Right kidney (tissue), 1 donor: Measurements from ENCODE around the gene OR10G3.

Source experiments
- DNase-seq: peaks from one replicate; pipeline ENCODE4 v3.0.0-alpha.2; 2016

Gene OR10G3

GRCh38 chr14:21535545-21536417 is 44.1 kb downstream of the OR10G3 start:
- no peak for DNase-seq

- no peak for DNase-seq
Measured at GRCh38 chr14:21534576-21534975, 45.3 kb downstream of the OR10G3 start.

GRCh38 chr14:21533294-21533693 is 46.6 kb downstream of the OR10G3 start:
- no peak for DNase-seq

GRCh38 chr14:21529515-21529914 is 50.4 kb downstream of the OR10G3 start:
- no peak for DNase-seq

GRCh38 chr14:21528381-21529348 is 51.2 kb downstream of the OR10G3 start:
- peak; percentile 20 for DNase-seq

GRCh38 chr14:21527318-21527679 is 52.6 kb downstream of the OR10G3 start:
- DNase-seq = no peak

GRCh38 chr14:21526672-21527317 is 53.1 kb downstream of the OR10G3 start:
- DNase-seq = peak; percentile 77

GRCh38 chr14:21525962-21526671 is 53.8 kb downstream of the OR10G3 start, which contains the start of gene SALL2:
Gene SALL2, minus strand, starts transcription at chr14:21526346. Its CDS starts 219 bp downstream, at chr14:21526127.
- peak; percentile 64 for DNase-seq

GRCh38 chr14:21525571-21525961 is 54.3 kb downstream of the OR10G3 start:
- peak; percentile 32 for DNase-seq

GRCh38 chr14:21524575-21525490 is 55.0 kb downstream of the OR10G3 start:
- no peak for DNase-seq

- DNase-seq = no peak
Measured at GRCh38 chr14:21523203-21523602, 56.7 kb downstream of the OR10G3 start.

GRCh38 chr14:21521501-21521900 is 58.4 kb downstream of the OR10G3 start:
- no peak for DNase-seq

GRCh38 chr14:21520767-21521166 is 59.1 kb downstream of the OR10G3 start:
- DNase-seq = no peak

GRCh38 chr14:21518725-21519124 is 61.2 kb downstream of the OR10G3 start:
- no peak for DNase-seq
